Neural cell (in vitro differentiated cells): ENCODE data around the gene ZKSCAN1. TPM values are rescaled to one million over a fixed set of nuclear protein-coding genes. Genes with fewer than 3 reads are reported as not detected.

Source experiments
- H2AFZ ChIP-seq: fragments of 200-600, 300-800 bp; sonication (generic), shearing (Covaris generic); 2 replicates; pipeline ENCODE4 v1.6.0; 2014; ENCODE audit warnings: low read depth, mild to moderate bottlenecking, antibody characterized with exemption, low read length, moderate library complexity
- H3F3A ChIP-seq: fragments of 200-600 bp; shearing (Covaris generic); 2 replicates; pipeline ENCODE4 v1.6.1; 2016; ENCODE audit warnings: mild to moderate bottlenecking, moderate library complexity, mixed read lengths, antibody characterized with exemption, low read length; ENCODE audit not compliant: insufficient read depth, poor library complexity, severe bottlenecking
- H3K27ac ChIP-seq: fragments of 200-600, 300-800 bp; sonication (generic), shearing (Covaris generic); 2 replicates; pipeline ENCODE4 v1.5.1; 2014; ENCODE audit warnings: mild to moderate bottlenecking, low read length, moderate library complexity
- H3K27me3 ChIP-seq: fragments of 300-800, 200-600 bp; sonication (generic), shearing (Covaris generic); 2 replicates; pipeline ENCODE4 v1.6.0; 2014; ENCODE audit warnings: mild to moderate bottlenecking, low read depth, low read length, moderate library complexity; ENCODE audit not compliant: insufficient read depth
- H3K36me3 ChIP-seq: fragments of 300-800, 200-600 bp; sonication (generic), shearing (Covaris generic); 2 replicates; pipeline ENCODE4 v1.5.1; 2014; ENCODE audit warnings: mild to moderate bottlenecking, antibody characterized with exemption, low read length, moderate library complexity; ENCODE audit not compliant: insufficient read depth
- H3K4me2 ChIP-seq: fragments of 300-800, 200-600 bp; sonication (generic), shearing (Covaris generic); 2 replicates; pipeline ENCODE4 v1.6.0; 2014; ENCODE audit warnings: mild to moderate bottlenecking, low read length
- H3K4me3 ChIP-seq: fragments of 300-800, 200-600 bp; sonication (generic), shearing (Covaris generic); 2 replicates; pipeline ENCODE4 v1.5.1; 2014; ENCODE audit warnings: mild to moderate bottlenecking, low read length, moderate library complexity
- H3K79me2 ChIP-seq: fragments of 200-600 bp; shearing (Covaris generic); replicated peaks from 2 replicates; pipeline ENCODE4 v1.6.0; 2014; ENCODE audit warnings: mild to moderate bottlenecking, low read length, moderate library complexity; ENCODE audit not compliant: insufficient read depth
- H3K9ac ChIP-seq: fragments of 300-800, 200-600 bp; sonication (generic), shearing (Covaris generic); 2 replicates; pipeline ENCODE4 v1.6.1; 2016; ENCODE audit warnings: mild to moderate bottlenecking, low read length, mixed read lengths
- H3K9me2 ChIP-seq: fragments of 200-600 bp; shearing (Covaris generic); 2 replicates; pipeline ENCODE4 v1.6.1; 2016; ENCODE audit warnings: mild to moderate bottlenecking, low read length, mixed read lengths; ENCODE audit not compliant: insufficient read depth
- H3K9me3 ChIP-seq: fragments of 200-600, 300-800 bp; sonication (generic), shearing (Covaris generic); 2 replicates; pipeline ENCODE4 v1.6.1; 2016; ENCODE audit warnings: mild to moderate bottlenecking, mixed run types, low read length, moderate library complexity, mixed read lengths
- H4K20me1 ChIP-seq: fragments of 200-600 bp; shearing (Covaris generic); 2 replicates; pipeline ENCODE4 v1.6.1; 2016; ENCODE audit warnings: mild to moderate bottlenecking, mixed run types; ENCODE audit not compliant: insufficient read depth
- EP300 ChIP-seq: fragments of 450-650 bp; conservative IDR thresholded peaks from 2 replicates; pipeline ENCODE4 v1.6.1; 2014; ENCODE audit warnings: antibody characterized with exemption, mild to moderate bottlenecking, moderate library complexity; ENCODE audit not compliant: poor library complexity, severe bottlenecking
- EZH2 ChIP-seq: fragments of 200-600, 300-800 bp; shearing (Covaris generic), sonication (generic); IDR thresholded peaks from 2 replicates; pipeline ENCODE4 v1.6.1; 2014; ENCODE audit warnings: antibody characterized with exemption, low read length, borderline replicate concordance, mild to moderate bottlenecking; ENCODE audit not compliant: insufficient read depth, poor library complexity, severe bottlenecking
- MXI1 ChIP-seq: fragments of 450-650 bp; conservative IDR thresholded peaks from 2 replicates; pipeline ENCODE4 v1.6.1; 2014; ENCODE audit warnings: antibody characterized with exemption, mild to moderate bottlenecking; ENCODE audit not compliant: poor library complexity, severe bottlenecking
- POLR2AphosphoS5 ChIP-seq: IDR thresholded peaks from 2 replicates; pipeline ENCODE4 v1.6.1; 2012
- RAD21 ChIP-seq: fragments of 450-650 bp; conservative IDR thresholded peaks from 2 replicates; pipeline ENCODE4 v1.6.1; 2014; ENCODE audit warnings: antibody characterized with exemption, mild to moderate bottlenecking, moderate library complexity
- REST ChIP-seq: IDR thresholded peaks from 2 replicates; pipeline ENCODE4 v1.6.1; 2012; ENCODE audit warnings: borderline replicate concordance
- SMC3 ChIP-seq: fragments of 450-650 bp; conservative IDR thresholded peaks from 2 replicates; pipeline ENCODE4 v1.6.1; 2014; ENCODE audit warnings: antibody characterized with exemption, mild to moderate bottlenecking, moderate library complexity; ENCODE audit not compliant: poor library complexity
- TAF1 ChIP-seq: IDR thresholded peaks from 2 replicates; pipeline ENCODE4 v1.6.1; 2012; ENCODE audit warnings: low read depth
- polyA plus RNA-seq: library from polyadenylated mRNA; depleted of rRNA; stranded (reverse); fragments of >200 nt; gene quantifications from 2 replicates; pipeline ENCODE4 v1.2.3, GENCODE V29; 2014
- TF ChIP-seq, protein P1 (sequence below): fragments of 450-650 bp; IDR thresholded peaks from 2 replicates; pipeline ENCODE4 v1.5.1; 2014; ENCODE audit warnings: antibody characterized with exemption, mild to moderate bottlenecking, moderate library complexity; ENCODE audit not compliant: poor library complexity, severe bottlenecking

ZKSCAN1 gene
- polyA plus RNA-seq, 1 donor from 2014 or later, result 26.6 TPM

- H3K27ac ChIP-seq, result no peak overlapping the region
- no peak for TF ChIP-seq REST
- TF ChIP-seq POLR2AphosphoS5, result peak; percentile 3
- no peaks in the 10 kb centered on the region for H3K79me2 ChIP-seq
- H4K20me1 ChIP-seq, result no peaks in the 10 kb centered on the region
- H2AFZ ChIP-seq, result no peak overlapping the region
- H3K36me3 ChIP-seq, result peaks cover 9% of the 10 kb centered on the region
- no peak overlapping the region for H3K4me3 ChIP-seq
- H3K9me2 ChIP-seq, result no peaks in the 10 kb centered on the region
- H3K9ac ChIP-seq, result no peak overlapping the region
- H3K4me2 ChIP-seq, result no peak overlapping the region
- H3K27me3 ChIP-seq, result no peaks in the 10 kb centered on the region
- no peaks in the 10 kb centered on the region for H3K9me3 ChIP-seq
- no peaks in the 10 kb centered on the region for H3F3A ChIP-seq
Observed at GRCh38 chr7:100061518-100062193, 46.3 kb downstream of the ZKSCAN1 start.

DNA sequence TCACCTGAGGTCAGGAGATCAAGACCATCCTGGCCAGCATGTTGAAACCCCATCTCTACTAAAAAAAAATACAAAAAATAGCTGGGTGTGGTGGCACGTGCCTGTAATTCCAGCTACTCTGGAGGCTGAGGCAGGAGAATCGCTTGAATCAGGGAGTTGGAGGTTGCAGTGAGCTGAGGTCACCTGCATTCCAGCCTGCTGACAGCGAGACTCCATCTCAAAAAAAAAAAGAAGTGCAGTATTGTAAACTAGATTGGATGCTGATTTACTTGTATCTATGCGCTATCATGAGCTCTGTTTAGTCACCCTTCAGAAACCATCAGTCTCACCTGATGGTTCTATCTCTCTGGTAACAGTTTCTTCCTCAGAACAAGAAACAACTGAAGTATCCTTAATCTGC lies 48.0 kb downstream of the ZKSCAN1 start:
- no peaks in the 10 kb centered on the region for H3K9me2 ChIP-seq
- no peak overlapping the region for H3K27ac ChIP-seq
- H3K9me3 ChIP-seq, result no peaks in the 10 kb centered on the region
- no peak overlapping the region for H2AFZ ChIP-seq
- no peaks in the 10 kb centered on the region for H3K27me3 ChIP-seq
- no peaks in the 10 kb centered on the region for H3F3A ChIP-seq
- H4K20me1 ChIP-seq, result no peaks in the 10 kb centered on the region
- peaks cover under 1% of the 10 kb centered on the region for H3K36me3 ChIP-seq
- H3K9ac ChIP-seq, result no peak overlapping the region
- no peak overlapping the region for H3K4me3 ChIP-seq
- H3K79me2 ChIP-seq, result no peaks in the 10 kb centered on the region
- no peak overlapping the region for H3K4me2 ChIP-seq
- TF ChIP-seq RAD21 (no peak), EZH2 (no peak), MXI1 (no peak), SMC3 (no peak), POLR2AphosphoS5 (no peak), REST (no peak), EP300 (no peak), TAF1 (no peak)
- TF ChIP-seq, protein P1, sequence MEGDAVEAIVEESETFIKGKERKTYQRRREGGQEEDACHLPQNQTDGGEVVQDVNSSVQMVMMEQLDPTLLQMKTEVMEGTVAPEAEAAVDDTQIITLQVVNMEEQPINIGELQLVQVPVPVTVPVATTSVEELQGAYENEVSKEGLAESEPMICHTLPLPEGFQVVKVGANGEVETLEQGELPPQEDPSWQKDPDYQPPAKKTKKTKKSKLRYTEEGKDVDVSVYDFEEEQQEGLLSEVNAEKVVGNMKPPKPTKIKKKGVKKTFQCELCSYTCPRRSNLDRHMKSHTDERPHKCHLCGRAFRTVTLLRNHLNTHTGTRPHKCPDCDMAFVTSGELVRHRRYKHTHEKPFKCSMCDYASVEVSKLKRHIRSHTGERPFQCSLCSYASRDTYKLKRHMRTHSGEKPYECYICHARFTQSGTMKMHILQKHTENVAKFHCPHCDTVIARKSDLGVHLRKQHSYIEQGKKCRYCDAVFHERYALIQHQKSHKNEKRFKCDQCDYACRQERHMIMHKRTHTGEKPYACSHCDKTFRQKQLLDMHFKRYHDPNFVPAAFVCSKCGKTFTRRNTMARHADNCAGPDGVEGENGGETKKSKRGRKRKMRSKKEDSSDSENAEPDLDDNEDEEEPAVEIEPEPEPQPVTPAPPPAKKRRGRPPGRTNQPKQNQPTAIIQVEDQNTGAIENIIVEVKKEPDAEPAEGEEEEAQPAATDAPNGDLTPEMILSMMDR, result no peak
